Brain pericyte (primary cell): ENCODE measurements around the gene TAF12.
"Not testable (repeated sequence)": the region's sequence is repeated elsewhere in the genome, so short reads cannot be mapped to it uniquely, and the experiment has no call there.

ENCODE experiments used
- DNase-seq: peaks from one replicate; pipeline ENCODE4 v3.0.0-alpha.2; 2012; ENCODE audit warnings: low read depth, low spot score

The TAF12 gene

DNA sequence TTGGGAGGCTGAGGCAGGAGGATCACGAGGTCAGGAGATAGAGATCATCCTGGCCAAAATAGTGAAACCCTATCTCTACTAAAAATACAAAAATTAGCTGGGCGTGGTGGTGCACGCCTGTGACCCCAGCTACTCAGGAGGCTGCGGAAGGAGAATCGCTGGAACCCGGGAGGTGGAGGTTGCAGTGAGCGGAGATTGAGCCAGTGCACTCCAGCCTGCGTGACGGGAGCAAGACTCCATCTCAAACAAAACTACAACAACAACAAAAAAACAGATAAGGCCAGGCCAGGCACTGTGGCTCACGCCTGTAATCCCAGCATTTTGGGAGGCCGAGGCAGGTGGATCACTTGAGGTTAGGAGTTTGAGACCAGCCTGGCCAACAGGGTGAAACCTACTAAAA, 2.5 kb upstream of the TAF12 start:
- not testable (repeated sequence) for DNase-seq

DNA sequence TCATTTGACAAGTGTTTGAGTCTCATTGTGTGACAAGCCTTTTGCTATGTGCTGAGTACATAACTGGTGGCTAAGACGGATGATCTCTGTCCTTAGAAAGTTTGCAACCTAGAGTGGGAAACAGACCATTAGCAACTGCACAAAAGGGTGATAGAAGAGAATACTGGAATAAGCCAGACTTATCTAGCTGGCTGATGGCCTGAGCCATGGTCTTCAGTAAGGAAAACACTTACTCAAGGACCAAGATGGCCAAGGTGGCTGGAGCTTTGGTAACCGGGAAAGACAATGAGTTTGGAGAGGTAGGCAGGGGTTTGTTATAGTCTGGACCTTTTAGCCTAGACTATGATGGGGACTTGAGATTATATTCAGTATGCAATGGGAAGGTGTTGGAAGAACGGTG, 1.6 kb upstream of the TAF12 start:
- no peak for DNase-seq

DNA sequence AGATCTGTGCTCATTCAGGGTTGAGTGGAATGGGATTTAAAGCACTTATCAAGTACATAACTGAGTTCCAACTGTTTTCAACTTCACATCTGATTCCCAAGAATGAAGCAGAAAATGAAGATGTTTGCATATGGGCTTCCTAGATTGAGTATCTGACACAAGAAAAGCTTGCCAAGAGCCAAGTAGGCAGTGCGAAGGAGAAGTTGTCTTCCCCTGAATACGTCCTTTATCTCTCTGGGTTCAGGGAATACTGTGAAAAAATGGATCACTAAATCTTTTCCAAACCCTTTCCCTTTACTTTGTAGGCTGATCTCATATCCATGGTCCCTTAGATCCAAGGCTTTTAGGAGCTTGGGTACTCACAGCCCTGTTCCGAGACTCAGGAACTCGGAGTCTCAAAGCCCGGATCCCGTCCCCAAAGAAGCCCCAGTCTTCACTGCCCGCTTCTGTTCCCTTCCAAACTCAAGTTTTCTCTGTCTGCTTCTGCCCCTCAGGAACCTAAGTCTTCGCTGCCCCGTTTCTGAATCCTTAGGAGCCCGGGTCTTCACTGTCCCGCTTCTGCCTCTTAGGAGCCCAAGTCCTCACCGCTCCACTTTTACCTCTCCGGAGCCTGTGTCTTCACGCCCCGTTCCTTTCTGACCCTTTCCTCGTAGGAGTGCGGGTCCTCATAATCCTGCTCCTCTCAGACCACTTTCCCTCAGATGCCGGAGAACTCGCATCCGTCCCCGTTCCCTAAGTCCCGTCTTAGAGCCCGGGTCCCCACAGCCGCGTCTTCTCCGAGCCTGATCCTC, 616 bp downstream of the TAF12 start:
- no peak for DNase-seq

DNA sequence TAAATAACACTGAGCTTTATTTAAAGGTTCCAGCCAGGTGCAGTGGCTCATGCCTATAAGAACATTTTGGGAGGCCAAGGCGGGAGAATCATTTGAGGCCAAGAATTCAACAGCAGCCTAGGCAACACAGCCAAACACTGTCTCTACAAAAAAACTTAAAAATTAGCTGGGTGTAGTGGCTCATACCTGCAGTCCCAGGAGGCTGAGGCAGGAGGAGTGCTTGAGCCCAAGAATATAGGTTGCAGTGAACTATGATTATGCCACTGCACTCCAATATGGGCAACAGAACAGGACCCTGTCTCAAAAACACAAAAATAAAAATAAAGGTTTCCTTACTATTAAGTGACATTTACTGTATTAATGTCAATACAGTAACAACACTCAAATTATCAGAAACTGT, 2.1 kb downstream of the TAF12 start:
- DNase-seq: no peak

DNA sequence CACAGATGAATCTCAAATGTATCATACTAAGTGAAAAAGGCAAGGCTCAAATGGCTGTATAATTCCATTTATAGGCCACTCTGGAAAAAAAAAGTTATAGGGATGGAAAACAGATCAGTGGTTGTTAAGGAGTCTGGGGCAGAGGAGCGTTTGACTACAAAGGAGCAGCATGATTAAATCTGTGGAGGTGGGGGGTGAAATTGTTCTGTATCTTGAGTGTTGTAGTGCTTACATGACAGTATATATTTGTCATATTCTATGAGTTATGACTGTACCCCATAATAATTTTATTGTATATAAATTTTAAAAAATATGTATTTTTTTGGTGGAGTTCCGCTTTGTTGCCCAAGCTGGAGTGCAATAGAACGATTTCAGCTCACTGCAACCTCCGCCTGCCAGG, 10.3 kb downstream of the TAF12 start:
- DNase-seq: no peak

DNA sequence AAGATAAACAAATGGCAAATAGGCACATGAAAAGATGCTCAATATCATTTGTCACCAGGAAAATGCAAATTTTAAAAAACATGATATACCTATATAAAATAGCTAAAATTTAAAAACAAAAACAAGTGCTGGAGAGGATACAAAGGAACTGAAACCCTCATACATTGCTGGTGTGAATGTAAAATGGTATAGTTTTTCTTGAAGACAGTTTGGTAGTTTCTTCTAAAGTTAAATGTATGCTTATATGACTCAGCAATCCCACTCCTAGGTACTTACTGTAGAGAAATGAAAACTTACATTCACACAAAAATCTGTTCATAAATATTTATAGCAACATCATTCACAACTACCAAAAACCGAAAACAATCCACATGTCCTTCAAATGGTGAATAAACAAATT, 11.2 kb downstream of the TAF12 start:
- DNase-seq: no peak

DNA sequence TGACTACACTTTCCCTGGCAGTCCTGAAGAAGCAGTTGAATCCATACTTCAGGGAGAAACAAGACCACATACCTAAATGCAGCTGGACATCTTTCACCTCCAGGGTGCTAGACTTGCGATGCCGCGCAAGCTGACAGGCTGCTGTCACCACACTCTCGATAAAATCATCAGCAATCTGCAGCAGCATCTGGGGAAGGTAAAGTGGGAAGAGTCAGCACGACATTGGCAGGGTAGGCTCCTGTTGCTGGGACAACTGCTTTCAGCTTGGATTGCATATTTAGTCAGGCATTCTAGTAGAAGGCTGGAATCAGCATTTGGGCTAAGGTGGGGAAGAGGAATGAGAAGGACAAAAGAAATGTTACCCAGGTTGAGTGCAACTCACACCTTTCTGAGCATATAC, 29.7 kb downstream of the TAF12 start:
- DNase-seq: no peak

DNA sequence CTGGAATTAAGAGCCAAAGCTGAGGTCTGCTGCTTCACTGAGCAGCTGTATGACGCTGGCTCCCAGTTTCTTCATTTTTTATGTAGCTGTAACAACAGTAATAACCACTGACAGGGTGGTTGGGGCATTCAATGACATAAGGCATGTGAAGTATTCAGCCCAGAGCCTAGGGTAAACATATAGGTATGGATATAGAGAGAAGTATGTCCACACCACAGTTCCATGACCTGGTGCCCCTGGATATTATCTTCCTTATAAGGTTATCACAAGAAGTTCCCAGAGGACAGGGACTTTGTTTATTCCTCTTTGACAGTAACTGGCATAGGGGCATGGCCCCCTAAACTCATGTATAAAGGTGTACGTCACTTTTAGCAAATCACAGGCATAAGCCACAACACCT, 36.1 kb downstream of the TAF12 start:
- no peak for DNase-seq

DNA sequence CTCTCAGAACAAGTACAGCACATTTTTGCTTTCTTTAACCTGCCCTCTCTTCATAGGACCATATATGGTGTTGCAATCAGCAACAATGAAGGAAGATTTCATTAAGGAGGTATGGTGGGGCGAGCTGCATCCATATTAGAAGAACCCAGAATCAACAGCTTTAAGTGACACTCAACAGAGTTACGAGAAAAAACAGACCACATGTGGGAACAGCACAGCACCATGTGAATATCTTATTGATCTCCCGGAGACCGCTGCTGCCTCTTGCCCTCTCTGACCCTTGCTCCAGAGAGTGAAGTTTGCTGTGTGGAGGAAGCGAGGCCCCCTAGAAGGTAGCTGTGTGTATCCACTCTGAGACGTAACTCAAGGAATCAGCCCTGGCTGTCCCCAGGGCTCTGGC, 37.9 kb downstream of the TAF12 start:
- no peak for DNase-seq

DNA sequence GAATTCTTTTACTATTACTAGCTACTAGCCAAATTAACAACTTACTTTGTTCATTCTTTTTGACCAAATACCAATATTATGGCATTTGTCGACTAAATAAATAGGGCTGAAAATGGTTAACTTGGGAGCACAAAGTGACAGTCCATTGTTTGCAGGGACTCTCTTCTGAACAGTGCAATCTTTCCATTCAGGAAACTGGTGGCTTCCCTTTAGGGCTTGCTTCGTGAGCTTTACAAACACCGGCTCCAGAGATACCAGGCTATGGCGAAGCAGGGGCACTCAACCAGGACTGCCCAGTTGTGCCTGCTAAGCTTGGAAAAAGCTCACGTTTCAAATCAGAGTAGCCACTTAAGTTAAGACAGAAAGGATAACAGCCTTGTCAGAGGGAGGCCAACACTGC, 38.5 kb downstream of the TAF12 start:
- DNase-seq: no peak

DNA sequence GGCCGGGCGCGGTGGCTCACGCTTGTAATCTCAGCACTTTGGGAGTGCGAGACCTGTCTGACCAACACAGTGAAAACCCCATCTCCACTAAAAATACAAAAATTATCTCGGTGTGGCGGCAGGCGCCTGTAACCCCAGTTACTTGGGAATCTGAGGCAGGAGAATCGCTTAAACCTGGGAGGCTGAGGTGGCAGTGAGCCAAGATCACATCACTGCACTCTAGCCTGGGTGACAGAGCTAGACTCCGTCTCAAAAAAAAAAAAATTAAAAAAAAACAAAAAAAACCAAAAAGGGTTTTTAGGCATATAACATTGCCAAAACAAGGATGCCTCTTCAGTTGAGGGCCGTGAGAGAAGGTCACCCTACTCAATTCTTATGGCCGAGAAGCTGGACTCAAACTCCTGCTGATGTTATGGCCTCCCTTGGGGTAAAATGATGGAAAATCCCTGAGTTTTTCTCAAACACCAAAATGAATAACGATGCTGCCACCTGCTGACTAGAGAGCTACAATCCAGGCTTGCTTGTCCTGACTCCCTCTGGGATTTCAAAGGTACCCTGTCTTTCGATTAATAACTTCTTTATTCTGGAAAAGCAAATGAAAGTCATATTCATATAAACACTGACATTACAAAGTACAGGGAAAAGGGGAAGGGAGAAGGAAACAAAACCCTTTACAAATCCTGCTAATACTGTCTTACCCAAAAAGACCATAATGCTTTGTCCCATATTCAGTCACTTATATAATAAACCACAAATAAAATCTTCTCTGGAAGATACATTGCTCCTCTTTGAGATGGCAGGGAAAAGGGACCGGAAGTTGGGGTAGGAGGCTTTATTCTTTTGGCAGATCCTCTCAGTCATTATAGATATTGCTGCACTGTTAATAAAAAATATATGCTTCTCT, 40.1 kb downstream of the TAF12 start:
- peak; percentile 45 for DNase-seq

DNA sequence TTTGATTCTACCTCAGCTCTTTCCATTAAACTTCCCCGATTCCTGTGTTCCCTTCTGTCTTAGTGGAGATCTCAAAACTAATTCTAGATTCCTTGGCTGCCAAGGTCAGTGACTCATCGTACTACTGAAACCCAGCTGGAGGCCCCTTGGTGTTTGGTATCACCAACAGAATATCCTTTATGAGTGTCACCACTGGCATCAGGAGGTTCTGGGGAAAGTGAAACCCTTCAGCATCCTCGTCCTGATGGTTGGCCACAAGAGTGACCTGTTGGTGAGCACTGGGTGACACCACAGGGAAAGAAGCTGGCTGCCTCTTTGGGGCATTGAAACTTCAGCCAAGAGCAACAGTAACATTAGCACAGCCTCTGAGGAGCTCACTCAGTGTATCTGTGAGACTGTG, 41.2 kb downstream of the TAF12 start:
- peak; percentile 66 for DNase-seq

DNA sequence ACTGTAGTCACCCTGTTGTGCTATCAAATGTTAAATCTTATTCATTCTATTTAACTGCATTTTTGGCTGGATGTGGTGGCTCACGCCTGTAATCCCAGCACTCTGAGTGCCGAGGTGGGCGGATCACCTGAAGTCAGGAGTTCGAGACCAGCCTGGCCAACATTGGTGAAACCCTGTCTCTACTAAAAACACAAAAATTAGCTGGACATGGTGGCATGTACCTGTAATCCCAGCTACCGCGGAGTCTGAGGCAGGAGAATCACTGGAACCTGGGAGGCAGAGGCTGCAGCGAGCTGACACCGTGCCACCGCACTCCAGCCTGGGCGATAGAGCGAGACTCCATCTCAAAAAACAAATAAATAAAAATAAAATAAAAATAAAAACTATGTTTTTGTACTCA, 46.6 kb downstream of the TAF12 start:
- not testable (repeated sequence) for DNase-seq

DNA sequence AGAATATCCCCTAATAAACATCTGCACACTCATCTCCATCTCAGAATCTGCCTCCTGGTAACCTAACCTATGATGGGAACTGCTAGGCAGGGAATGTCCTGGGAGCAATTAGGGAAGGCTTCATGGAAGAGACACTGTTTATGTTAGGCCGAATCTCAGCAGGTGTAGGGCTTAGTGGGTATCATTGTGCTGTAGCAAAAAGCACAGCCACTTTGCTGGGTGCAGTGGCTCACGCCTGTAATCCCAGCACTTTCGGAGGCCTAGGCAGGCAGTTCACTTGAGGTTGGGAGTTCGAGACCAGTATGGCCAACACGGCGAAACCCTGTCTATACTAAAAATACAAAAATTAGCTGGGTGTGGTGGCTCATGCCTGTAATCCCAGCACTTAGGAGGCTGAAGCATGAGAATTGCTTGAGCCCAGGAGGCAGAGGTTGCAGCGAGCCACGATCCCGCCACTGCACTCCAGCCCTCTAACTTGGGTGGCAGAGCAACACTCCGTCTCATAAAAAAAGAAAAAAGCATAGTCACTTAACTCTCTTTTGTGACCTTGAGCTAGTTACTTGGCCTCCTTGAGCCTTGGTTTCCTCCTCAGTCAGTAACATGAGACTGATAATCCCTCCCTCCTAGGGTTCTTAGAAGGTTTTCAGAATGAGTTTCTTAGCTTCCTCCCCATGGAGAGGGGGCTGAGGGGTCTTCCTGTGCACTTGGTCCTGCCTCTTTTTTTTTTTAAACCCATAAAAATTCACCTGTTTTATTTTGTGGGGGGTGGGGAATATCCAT, 47.3 kb downstream of the TAF12 start:
- DNase-seq: no peak

DNA sequence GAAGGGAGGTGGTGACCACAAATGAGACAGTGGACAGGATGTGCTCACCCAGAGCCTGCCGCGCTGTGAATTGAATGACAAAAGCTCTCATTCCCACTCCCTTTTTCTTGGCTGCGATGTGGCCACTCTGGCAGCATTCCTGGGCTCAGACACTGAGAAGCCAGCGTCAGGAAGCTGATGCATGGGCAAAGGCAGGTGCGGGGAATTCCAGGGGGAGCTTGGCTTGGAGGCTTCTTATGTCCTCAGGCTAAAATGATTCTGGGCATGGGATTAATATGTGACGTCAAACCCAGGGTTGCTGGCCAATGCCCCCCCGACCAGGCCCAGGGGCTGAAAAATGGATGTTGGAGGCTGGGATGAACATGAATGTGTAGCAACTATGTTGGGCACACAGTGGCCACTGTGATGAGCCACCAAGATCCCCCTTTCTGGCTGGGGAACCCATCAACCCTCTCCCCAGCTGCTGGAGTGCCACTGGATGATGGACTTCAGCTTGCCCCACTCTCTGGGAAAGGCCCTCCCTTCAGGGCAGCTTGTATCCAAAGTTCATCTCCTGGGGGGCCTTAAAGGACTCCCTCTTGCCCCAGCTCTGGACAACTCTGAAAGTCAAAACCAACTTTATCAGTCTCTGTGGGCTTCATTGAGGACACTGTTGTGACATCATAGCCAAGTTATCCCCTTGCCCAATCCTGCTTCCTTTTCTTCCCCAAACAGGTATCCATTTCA, 48.0 kb downstream of the TAF12 start:
- not testable (repeated sequence) for DNase-seq

DNA sequence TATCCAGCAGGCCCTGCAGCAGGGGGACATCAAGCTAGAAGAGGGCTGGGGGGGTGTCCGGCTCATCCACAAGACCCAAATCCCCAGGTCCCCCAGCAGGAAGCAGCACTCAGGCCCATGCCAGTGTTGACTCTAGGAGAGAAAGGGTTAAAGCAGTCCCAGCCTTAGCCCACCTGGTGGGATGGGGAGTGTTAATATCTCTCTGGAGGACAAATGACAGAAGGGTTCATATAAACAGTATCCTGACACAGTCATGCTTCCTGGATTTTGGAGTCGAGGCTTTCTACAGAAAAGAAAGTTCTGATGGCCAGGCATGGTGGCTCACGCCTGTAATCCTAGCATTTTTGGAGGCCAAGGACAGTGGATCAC, 48.9 kb downstream of the TAF12 start:
- DNase-seq: not testable (repeated sequence)

DNA sequence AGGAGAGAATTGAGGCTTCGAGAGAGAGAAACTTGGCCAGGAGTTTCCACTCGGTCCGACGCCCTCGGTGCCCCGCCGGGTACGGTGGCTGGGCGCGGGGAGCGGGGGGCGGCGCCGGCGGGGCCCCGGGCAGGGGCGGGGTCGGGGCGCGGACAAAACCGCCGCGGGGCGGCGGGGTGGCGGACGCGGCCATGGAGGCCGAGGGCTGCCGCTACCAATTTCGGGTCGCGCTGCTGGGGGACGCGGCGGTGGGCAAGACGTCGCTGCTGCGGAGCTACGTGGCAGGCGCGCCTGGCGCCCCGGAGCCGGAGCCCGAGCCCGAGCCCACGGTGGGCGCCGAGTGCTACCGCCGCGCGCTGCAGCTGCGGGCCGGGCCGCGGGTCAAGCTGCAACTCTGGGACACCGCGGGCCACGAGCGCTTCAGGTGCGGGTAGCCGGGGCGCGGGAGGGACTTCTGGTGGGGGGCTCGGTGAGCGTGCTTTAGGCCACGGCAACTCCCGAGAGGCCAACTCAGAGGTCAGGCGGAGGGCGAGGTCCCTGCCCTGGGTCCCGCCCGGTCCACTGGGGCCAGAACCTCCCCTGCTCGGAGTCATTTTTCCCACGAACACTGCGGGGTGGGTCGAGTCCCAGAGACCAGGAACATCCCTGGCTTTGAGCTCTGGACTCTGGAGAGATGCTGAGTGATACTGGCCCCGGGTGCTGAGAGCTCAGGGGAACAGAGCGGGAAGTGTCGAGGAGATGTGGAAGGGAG, 50.4 kb downstream of the TAF12 start:
- no peak for DNase-seq

DNA sequence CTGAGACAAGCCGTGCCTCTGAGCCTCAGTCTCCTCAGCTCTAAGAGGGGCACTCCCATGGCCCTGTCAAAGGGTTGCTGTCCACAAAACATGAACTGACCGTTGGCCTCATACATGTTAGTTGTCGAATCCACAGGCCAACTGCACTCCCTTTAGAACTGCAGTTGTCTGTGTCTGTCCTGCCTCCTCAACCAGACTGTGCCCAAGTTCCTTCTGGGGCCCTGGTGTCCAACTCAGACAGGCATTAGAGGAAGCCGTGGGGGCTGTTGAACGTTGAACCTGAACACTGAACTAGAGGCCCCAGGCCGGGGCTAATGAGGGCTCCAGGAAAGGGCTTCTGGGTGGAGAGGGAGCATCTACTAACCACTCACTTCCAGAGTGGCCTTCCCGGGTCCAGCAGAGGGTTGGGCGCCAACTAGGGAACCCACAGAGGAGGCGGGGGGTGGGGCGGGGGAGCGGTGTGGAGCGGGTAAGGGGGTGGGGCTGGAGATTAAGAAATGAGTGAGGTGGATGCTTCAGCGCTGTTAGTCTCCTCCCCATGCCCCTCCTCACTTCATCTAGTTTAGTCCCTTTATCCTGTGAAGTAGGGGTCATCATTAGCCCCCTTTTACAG, 51.1 kb downstream of the TAF12 start, which contains the start of gene RAB42:
TSS of gene RAB42 (plus strand) at position 558 of the 613 bp plus-strand sequence. CDS start 247 bp downstream, outside the sequence.
- no peak for DNase-seq

DNA sequence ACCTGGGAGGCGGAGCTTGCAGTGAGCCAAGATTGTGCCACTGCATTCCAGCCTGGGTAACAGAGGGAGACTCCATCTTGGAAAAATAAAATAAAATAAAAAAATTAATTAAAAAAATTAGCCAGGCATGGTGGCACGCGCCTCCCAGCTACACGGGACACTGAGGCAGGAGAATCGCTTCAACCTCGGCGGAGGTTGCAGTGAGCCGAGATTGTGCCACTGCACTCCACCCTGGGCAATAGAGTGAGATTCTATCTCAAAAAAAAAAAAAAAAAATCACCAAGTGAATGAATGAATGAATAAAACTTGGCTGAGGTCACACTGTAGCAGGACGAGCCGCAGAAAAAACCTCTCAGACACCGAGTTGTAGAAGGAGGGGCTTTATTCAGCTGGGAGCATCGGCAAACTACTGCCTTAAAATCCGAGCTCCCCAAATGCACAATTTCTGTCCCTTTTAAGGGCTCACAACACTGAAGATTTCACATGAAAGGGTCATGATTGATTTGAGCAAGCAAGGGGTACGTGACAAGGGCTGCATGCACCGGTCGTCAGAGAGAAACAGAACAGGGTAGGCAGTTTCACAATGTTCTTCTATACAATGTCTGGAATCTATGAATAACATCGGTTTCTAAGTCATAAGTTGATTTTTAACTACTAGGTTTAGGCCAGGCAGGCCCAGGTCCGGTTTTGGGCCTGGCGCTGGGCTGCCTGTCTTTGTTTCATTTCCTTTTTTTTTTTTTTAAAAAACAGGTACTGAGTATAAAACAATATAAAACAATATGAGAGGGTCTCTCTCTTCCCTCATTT, 56.1 kb downstream of the TAF12 start:
- DNase-seq: not testable (repeated sequence)
